GM19455 (cell line): Measurements from ENCODE around the gene SIRT3.

ENCODE experiments used
- ATAC-seq: cut with Tn5 transposase; IDR thresholded peaks from one replicate; pipeline ENCODE4 v1.9.1; 2021; ENCODE audit not compliant: unreplicated experiment

SIRT3 gene

DNA sequence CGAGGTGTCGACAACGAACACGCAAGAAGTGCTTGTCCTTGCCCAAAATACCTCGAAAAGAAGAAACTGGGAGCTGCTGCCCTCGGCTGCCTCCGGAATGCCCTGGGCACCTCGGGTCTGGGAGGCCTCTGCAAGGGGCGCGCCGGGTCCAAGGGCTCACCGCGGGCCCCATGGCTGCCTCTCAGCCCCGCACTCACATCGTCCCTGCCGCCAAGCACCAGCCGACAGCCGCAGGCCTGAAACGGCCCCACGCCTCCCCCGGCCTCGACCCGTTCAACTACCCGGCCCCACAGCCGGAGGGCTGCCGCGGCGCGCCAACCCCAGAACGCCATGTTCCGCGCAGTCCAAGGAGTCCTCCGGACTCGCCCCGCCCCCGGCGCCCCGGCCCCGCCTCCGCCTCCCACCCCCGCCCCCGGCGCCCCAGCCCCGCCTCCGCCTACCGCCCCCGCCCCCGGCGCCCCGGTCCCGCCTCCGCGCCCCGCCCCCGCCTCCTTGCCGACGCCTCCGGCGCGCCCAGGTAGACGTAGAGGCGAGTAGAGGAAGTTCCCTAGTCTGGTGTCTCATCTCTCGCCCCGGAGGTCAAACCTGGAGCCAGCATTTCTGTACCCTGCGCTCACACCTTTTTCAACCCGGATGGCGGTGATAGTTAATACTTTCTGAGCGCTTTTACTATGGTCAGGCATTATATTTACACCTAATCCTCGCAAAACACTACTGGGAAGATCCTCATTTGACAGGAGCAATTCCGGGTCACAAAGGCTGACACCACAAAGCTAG is at the start of gene SIRT3:
TSS of gene SIRT3 (minus strand) at position 346 of the 777 bp plus-strand sequence. CDS start at position 332, 14 bp downstream.
- ATAC-seq: peak; percentile 69

- ATAC-seq: no peak
These were observed 49.7 kb upstream of the SIRT3 start for GRCh38 chr11:285894-286220.

- no peak for ATAC-seq
These were observed 49.1 kb upstream of the SIRT3 start for GRCh38 chr11:285021-285893.

GRCh38 chr11:284105-285020 is 48.2 kb upstream of the SIRT3 start:
- no peak for ATAC-seq

DNA sequence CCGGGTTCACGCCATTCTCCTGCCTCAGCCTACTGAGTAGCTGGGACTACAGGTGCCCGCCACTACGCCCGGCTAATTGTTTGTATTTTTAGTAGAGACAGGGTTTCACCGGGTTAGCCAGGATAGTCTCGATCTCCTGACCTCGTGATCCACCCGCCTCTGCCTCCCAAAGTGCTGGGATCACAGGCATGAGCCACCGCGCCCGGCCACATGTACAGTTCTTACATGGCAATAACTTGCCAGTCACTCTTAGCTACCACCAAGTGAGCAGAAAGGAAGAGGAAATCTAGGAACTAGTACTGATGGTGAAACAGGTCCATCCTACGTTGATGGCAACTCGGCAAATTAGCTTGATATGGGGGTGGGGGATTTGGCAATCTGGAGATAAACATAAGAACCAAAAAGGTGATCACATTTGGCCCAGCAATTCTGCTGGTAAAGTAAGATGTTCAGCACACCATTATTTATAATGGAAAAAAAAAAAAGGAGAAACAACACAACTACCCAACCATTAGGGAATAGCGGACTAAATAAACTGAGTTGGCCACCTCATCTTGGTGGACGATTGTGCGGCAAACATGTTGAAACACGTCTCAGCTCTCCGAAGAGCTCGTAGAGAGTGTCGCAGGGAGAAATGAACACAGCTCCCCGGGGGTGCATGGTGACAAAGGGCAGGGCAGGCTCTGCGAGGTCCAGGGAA is 47.4 kb upstream of the SIRT3 start:
- ATAC-seq: no peak

- ATAC-seq: no peak
These were observed 46.7 kb upstream of the SIRT3 start for GRCh38 chr11:282630-283360.

- ATAC-seq: no peak
These were observed 46.0 kb upstream of the SIRT3 start for GRCh38 chr11:282171-282570.

GRCh38 chr11:281486-282161 is 45.5 kb upstream of the SIRT3 start:
- no peak for ATAC-seq

DNA sequence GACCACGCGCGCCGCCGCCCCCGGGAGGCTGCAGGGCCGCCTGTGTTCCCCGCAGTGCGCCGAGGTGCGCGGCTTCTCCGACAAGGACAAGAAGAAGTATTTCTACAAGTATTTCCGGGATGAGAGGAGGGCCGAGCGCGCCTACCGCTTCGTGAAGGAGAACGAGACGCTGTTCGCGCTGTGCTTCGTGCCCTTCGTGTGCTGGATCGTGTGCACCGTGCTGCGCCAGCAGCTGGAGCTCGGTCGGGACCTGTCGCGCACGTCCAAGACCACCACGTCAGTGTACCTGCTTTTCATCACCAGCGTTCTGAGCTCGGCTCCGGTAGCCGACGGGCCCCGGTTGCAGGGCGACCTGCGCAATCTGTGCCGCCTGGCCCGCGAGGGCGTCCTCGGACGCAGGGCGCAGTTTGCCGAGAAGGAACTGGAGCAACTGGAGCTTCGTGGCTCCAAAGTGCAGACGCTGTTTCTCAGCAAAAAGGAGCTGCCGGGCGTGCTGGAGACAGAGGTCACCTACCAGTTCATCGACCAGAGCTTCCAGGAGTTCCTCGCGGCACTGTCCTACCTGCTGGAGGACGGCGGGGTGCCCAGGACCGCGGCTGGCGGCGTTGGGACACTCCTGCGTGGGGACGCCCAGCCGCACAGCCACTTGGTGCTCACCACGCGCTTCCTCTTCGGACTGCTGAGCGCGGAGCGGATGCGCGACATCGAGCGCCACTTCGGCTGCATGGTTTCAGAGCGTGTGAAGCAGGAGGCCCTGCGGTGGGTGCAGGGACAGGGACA is 44.8 kb upstream of the SIRT3 start:
- no peak for ATAC-seq

DNA sequence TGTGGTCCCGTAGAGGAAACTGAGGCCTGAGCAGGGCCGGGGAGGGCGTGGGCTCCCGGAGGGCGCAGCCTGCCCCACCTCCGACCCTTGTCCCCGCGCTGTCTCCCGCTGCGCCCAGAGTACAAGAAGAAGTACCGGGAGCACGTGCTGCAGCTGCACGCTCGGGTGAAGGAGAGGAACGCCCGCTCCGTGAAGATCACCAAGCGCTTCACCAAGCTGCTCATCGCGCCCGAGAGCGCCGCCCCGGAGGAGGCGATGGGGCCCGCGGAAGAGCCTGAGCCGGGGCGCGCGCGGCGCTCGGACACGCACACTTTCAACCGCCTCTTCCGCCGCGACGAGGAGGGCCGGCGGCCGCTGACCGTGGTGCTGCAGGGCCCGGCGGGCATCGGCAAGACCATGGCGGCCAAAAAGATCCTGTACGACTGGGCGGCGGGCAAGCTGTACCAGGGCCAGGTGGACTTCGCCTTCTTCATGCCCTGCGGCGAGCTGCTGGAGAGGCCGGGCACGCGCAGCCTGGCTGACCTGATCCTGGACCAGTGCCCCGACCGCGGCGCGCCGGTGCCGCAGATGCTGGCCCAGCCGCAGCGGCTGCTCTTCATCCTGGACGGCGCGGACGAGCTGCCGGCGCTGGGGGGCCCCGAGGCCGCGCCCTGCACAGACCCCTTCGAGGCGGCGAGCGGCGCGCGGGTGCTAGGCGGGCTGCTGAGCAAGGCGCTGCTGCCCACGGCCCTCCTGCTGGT is 44.0 kb upstream of the SIRT3 start:
- ATAC-seq: no peak

DNA sequence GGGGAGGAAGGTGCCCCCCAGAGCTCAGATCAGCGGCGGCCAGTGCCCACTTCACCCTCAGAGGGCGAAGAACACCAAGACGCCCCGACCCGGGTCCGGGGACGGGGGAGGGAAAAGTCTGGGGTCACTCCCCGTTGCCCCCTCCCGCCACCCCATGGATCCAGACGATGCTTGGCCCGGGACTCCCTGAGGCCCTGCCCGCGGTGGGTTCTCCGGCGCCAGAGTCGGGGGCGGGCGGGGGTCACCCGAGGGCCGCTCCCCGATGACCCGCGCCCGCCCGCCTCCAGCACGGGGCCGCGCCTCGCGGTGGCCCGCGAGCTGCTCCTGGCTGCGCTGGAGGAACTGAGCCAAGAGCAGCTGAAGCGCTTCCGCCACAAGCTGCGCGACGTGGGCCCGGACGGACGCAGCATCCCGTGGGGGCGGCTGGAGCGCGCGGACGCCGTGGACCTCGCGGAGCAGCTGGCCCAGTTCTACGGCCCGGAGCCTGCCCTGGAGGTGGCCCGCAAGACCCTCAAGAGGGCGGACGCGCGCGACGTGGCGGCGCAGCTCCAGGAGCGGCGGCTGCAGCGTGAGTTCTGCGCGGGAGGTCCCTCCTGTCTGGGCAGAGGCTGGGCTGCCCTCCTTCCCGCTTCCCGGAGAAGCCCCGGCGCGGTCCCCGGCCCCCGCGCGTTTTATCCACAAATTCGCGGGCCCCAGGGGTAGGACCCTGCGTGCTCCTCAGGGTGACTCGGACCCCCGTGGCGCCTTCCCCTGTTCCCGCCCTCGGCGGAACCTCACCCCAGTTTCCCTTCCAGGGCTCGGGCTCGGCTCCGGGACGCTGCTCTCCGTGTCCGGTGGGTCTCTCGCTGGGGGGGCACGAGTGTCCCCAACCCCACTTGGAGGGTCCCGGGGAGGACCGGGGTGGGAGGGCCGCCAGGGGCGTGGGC is 43.2 kb upstream of the SIRT3 start:
- ATAC-seq: no peak

DNA sequence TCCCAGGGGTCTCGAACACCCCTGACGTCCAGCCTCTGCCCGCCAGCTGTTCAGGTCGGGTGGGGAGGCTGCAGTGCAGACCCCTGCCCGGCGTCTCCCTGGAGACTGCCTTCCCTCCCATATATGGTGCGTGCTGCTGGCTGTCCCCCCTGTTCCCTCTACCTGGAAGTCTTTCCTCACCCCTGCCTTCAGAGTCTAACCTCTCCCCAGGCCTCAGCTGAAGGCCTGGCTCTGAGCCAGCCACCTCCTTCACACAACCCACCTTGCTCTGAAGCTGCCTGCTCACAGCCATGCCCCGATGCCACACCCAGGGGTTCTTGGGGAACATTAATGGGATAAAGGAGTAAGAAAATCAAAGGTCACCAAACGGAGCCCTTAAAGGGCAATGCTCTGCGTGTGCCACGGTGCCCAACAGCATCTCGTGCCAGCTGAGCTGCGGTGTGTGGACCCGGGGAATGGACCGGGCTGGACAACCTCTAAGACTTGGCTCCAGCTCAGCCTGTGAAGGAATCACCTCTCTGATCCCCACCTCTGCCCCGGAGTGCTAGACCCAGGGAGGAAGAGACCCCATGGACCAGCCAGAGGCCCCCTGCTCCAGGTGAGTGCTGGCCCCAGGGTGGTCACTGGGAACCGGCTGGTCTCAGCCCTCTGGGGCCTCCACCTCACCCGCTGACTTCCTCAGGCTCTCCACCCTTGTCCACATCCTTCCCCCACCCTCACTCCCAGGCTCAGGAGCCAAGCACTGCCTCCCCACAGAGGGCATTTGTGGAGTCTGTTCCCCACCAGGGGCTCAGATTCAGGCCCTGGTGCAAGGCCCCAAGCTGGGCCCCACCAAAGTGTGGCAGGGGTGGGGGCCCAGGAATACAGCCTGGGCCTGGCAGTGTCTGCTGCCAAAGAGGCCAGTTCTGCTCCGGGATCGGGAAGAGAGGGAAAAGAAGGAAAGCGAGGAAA is 42.1 kb upstream of the SIRT3 start, which contains the start of gene NLRP6:
TSS of gene NLRP6 (plus strand) at position 407 of the 951 bp plus-strand sequence. CDS start at position 570, 163 bp downstream.
- ATAC-seq: no peak

GRCh38 chr11:276219-276618 is 40.1 kb upstream of the SIRT3 start:
- ATAC-seq: no peak

DNA sequence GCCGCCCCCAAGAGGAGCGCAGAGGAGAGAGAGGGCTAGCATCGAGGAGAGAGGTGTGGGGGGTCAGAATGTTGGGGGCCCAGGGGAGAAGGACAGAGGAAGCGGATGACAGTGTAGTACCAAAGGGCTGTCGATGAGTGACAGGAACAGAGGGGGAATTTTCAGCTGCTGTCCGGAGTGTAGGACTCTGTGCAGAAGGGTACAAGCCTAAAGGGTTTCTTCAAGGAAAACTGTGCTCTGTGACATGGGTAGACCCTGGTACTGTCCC is 36.7 kb upstream of the SIRT3 start:
- ATAC-seq: no peak

- ATAC-seq: no peak
These were observed 36.2 kb upstream of the SIRT3 start for GRCh38 chr11:272195-272930.
